Cerebellar cortex (tissue), 1 donor: Measurements from ENCODE around the gene AP2B1.

ENCODE experiments used
- DNase-seq: peaks from one replicate; pipeline ENCODE4 v3.0.0-alpha.2; 2015; ENCODE audit warnings: low spot score

AP2B1 gene

DNA sequence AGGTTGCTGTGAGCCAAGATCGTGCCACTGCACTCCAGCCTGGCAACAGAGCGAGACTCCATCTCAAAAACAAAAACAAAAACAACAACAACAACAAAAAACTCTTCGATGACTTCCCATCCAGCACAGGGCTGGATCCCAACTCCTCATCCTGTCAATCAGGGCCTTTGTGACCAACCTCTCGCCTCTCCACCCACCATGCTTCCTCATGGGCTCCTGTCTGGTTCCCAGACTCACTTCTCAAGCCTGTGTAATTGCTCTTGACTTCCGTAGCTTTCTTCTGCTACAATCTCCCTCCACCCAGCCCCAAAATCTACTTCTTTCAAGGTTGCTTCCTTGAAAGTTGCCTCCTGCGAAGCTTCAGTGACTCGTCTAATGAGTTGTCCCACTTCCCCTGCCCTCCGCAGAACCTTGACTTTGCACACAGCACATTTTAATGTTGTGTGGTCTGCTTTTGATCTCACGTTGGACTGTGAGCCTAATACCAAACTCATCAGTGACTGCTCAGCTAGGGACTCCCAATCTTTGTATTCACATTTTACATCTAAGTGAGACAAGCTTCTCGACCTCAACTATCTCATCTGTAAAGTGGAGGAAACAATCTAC is 143.4 kb downstream of the AP2B1 start:
- no peak for DNase-seq

DNA sequence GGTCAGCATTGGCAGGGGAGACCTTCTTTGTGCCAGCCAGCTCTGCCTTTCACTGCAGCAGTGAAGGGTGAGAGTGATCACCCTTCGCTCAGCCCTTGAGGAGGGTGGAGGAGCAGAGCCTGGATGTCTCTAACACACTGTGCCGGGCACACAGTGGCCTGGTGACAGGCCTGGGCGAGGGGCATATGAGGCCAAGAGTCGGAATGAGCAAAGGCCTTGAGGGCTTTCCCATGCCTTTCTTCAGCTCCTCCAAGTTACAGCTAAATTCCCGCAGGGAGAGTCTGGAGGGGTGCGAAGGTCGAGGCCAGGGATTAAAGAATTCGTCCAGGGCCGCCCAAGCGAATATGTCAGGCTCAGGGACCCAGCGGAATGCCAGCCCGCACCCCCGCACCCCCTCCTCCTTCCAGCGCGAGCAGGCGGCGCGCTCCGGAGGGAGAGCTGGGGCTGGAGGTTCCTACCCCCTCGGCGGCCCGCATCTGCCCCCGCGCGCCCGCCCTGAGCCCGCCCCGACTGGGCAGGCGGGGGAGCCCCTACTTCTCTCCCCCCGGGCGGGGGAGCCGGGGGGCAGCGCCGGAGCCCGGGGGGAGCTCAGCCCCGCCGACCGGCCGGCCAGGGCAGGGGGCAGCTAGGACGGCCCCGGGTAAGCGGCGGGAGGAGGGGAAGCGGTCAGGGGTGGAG is 144.3 kb downstream of the AP2B1 start, which contains the start of gene RASL10B:
RASL10B (plus strand) TSS at position 401 of the 678 bp plus-strand sequence. CDS start 3,546 bp downstream, outside the sequence.
- peak; percentile 57 for DNase-seq

DNA sequence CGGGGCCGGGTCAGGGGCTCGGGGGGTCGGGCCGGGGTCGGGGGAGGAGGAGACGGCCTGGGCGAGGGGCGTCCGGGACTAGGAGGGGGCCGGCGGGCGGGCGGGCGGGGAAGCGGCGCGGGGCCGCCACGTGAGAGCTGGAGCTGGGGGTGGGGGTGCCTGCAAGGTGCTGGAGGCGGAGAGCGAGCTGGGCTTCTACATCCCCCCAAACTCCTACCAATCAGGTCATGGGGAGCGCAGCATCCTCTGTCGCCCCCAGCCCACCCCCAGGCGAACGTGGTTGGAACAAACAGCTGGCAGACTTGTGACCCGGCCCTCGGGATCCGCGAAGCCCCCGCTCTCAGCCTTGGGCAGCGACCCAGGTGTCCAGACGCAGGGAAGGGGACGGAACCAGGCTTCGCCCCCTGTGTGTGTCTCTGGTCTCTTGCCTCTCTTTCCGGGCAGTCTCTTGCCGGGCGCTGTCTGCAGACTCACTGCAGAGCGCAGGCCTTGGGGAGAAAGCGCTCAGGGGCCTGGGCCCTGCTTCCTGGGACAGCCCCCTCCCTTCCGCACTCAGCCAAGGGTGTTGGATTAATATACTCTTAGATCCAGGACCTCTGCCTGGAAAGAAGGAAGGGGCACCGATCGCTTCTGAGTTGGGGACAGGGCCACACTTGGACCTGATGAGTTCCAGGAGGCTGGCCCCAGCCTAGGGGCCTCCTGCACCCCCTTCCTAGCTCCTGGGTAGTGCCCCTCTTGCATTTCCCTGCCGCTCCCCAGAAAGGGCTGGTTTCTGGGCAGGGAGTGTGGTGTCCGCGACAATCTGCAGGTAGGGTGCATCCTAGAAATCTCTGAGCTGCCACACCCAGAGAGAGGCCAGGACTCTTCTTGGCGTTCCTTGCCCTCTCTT is 145.0 kb downstream of the AP2B1 start:
- no peak for DNase-seq

- no peak for DNase-seq
These were observed 145.6 kb downstream of the AP2B1 start for GRCh38 chr17:35732806-35733136.

- DNase-seq = no peak
These were observed 146.2 kb downstream of the AP2B1 start for GRCh38 chr17:35733366-35733765.

GRCh38 chr17:35734396-35734795 is 147.3 kb downstream of the AP2B1 start:
- DNase-seq = no peak

GRCh38 chr17:35735036-35735805 is 148.1 kb downstream of the AP2B1 start:
- no peak for DNase-seq

GRCh38 chr17:35736236-35736635 is 149.1 kb downstream of the AP2B1 start:
- no peak for DNase-seq

DNA sequence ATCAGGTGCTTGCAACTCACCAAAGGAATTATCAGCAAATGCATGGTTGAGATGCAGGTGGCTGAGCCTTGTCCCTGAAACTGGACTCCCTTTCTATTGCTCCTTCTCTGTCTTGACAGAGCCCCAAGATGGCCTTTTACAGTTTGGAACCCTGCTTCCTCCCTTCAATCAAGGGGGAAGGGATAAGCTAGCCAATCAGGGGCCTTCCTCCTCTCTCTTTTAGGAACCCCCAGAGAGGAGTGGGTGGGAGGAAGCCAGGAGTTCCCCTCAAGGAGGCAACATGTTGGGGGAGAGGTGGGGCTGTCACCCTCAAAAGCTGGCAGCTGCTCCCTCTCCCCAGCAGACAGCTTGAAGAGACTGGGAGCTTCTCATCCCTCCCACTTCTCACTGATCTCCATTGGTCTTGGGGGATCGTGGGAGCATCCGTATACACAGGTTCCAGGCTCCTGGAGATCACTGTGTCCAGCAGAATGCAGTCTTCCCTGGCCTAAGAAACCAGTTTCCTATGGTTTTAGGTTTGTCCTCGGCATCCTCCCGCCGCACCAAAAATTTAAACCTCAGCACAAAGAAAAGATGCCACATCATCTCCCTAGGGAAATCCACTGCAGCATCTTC is 151.5 kb downstream of the AP2B1 start:
- DNase-seq = no peak

- no peak for DNase-seq
These were observed 153.1 kb downstream of the AP2B1 start for GRCh38 chr17:35740216-35740615.

DNA sequence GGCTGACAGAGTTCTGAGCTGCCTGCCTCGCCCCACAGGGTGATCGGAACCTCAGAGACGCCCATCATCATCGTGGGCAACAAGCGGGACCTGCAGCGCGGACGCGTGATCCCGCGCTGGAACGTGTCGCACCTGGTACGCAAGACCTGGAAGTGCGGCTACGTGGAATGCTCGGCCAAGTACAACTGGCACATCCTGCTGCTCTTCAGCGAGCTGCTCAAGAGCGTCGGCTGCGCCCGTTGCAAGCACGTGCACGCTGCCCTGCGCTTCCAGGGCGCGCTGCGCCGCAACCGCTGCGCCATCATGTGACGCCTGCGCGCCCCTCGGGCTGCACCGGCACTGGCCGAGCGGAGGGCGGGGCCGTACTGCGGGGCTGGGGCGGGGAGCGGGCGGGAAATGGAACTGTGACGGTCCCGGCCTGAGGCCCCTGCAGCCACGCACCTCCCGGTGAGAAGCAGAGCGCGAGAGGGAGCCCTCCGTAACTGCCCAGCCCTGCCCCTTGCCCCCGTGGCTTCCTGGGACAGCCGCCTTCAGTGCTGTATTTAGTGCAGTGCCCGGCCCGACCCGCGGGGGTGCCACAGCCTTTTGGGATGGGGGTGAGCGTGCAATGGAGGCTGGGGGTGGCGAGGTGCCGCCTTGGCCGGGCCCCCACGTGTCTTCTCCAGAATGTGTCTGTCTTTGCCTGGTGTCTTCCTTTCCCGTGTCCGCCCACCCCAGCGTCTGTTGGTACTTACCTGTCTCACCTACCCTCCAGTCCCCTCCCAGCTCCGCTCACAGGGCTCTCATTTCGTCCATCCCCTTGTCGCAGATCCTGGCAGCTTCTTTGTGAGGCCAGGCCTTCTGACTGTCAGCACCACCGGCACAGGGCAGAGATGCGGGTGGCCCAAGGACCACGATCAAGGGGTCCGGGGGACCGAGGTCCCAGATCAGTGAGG is 154.1 kb downstream of the AP2B1 start:
- DNase-seq = no peak

DNA sequence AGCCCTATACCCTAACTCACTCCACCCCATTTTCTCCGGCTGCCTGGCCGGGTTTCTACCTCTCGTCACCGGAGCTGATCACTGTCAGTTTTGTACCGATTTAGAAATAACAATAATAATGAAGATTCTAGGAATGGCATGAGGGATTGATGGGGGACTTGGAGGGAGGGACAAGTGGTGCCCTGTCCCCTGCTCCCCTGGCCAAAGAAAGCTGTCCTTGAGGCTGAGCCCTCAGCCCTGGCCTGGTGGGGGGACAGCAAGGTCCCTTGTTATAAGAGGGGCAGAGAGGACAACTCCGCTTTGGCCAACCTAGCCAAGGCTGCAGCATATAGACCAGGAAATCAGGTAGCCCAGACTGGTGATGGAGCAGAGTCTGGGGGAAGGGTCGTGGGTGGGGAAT is 155.4 kb downstream of the AP2B1 start:
- DNase-seq = no peak

DNA sequence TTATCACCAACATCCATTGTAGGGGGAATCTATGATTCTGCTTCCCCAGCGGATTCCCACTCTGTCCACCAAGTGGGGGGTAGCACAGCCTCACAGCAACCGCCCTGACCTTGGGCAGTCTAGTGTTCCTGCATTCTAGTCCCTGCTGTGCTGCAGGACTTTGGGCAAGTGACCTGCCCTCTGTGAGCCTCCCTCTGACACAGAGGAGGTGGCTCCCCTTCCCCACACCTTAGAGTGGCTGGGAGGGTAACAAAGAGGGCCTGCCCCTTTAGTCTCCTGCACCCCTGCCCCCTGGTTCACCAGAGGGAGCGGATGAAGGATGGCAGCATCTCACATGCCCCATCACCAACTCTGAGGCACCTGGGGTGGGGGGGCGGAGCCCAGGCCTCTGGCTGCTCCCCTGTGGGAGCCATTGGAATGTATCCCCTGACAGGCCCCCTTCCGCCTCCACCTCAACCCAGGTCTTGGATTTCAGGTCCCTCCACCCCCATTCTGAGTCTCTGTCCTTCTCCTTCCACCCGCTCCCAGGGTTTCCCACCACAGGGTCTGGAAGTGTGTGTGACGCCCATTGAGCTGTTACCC is 155.9 kb downstream of the AP2B1 start:
- no peak for DNase-seq

- DNase-seq = no peak
These were observed 156.7 kb downstream of the AP2B1 start for GRCh38 chr17:35743626-35744328.

DNA sequence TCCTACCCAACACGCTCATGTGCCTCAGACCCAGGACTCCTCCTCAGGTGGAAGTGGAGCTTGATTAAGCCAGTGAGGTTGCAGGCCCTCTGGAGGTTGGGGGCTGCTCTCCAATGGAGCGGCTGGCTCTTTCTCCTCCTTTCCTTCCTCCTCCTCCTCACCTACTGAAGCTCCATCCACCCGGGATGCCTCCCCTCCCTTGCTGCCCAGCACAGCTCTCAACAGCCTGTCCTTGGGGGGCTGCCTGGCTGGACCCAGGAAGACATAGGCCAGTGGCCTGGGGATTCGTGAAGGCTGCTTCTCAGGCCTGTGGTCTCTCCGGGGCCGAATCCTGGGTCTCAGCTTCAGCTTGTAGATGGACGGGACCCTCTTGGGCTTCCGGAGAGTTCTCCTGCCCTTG is 157.7 kb downstream of the AP2B1 start:
- DNase-seq = no peak

GRCh38 chr17:35745246-35745645 is 158.1 kb downstream of the AP2B1 start:
- DNase-seq = no peak

DNA sequence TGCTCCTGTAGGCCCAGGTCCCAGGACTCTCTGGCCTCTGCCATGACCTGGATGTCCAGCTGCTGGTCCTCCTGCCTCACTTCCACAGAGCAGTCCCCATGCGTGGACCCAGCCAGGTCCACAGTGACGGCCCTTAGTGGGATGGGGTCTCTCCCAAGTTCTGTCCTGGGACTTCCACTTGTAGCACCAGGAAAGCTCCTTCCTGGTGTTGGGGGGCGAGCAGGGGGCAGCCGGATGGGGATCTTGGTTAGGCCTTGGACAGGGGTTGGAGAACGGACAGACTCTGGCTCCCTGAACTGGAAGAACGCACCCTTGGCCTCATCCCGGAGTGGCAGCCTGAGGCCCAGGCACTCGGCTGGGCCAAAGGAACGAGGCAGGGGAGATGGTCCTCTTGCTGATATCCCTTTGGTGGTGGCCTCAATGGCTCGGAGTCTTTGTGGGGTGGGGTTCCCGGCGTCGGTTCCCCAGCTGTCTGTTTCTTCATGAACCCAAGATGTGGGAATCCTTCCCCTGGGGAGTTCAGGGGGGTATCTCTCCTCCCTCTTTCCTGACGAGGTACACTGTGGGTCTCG is 158.7 kb downstream of the AP2B1 start:
- no peak for DNase-seq

- DNase-seq = peak; percentile 81
These were observed 160.5 kb downstream of the AP2B1 start for GRCh38 chr17:35747540-35748017.

GRCh38 chr17:35748341-35748841 is 161.3 kb downstream of the AP2B1 start:
- no peak for DNase-seq
